ENCODE measurements around the gene SLC45A2.

Gene SLC45A2

GRCh38 chr5:33969572-33970452 is 14.7 kb downstream of the SLC45A2 start:
- no peaks in the 10 kb centered on the region for H3K27me3 ChIP-seq (ENCODE audit: insufficient read depth, low read depth)
- H3K9ac ChIP-seq, result no peak overlapping the region
- no peak overlapping the region for H3K4me2 ChIP-seq
- H3K36me3 ChIP-seq (ENCODE audit: insufficient read depth), result no peaks in the 10 kb centered on the region
- H4K20me1 ChIP-seq (ENCODE audit: insufficient read depth), result no peaks in the 10 kb centered on the region
- no peaks in the 10 kb centered on the region for H3K4me1 ChIP-seq (ENCODE audit: low read depth, poor library complexity, severe bottlenecking)
- H3K79me2 ChIP-seq (ENCODE audit: insufficient read depth, low read depth), result no peaks in the 10 kb centered on the region
- TF ChIP-seq CTCF (conservative IDR thresholded peaks at IDR 0.05; ENCODE audit: low read depth, low read length), result peak; percentile 60
- no peak overlapping the region for H2AFZ ChIP-seq (ENCODE audit: low read depth)
- H3K4me3 ChIP-seq (IDR thresholded peaks at IDR 0.05; ENCODE audit: insufficient read depth, low read depth, low read length), result no peak overlapping the region
- H3K27ac ChIP-seq, result no peak overlapping the region

GRCh38 chr5:33968211-33969005 is 16.1 kb downstream of the SLC45A2 start:
- no peaks in the 10 kb centered on the region for H4K20me1 ChIP-seq (ENCODE audit: insufficient read depth)
- no peaks in the 10 kb centered on the region for H3K36me3 ChIP-seq (ENCODE audit: insufficient read depth)
- H3K4me2 ChIP-seq, result no peak overlapping the region
- TF ChIP-seq CTCF (conservative IDR thresholded peaks at IDR 0.05; ENCODE audit: low read depth, low read length), result no peak
- H3K9ac ChIP-seq, result no peak overlapping the region
- no peak overlapping the region for H3K4me3 ChIP-seq (IDR thresholded peaks at IDR 0.05; ENCODE audit: insufficient read depth, low read depth, low read length)
- no peaks in the 10 kb centered on the region for H3K27me3 ChIP-seq (ENCODE audit: insufficient read depth, low read depth)
- no peak overlapping the region for H2AFZ ChIP-seq (ENCODE audit: low read depth)
- H3K79me2 ChIP-seq (ENCODE audit: insufficient read depth, low read depth), result no peaks in the 10 kb centered on the region
- H3K4me1 ChIP-seq (ENCODE audit: low read depth, poor library complexity, severe bottlenecking), result no peaks in the 10 kb centered on the region
- H3K27ac ChIP-seq, result no peak overlapping the region

GRCh38 chr5:33966805-33967204 is 17.7 kb downstream of the SLC45A2 start:
- Histone ChIP-seq H3K4me2 (no peak overlapping the region), H3K4me1 (ENCODE audit: low read depth, poor library complexity, severe bottlenecking) (no peaks in the 10 kb centered on the region), H3K27ac (no peak overlapping the region), H3K9ac (no peak overlapping the region), H3K27me3 (ENCODE audit: insufficient read depth, low read depth) (no peaks in the 10 kb centered on the region), H3K36me3 (ENCODE audit: insufficient read depth) (no peaks in the 10 kb centered on the region), H4K20me1 (ENCODE audit: insufficient read depth) (no peaks in the 10 kb centered on the region), H3K4me3 (IDR thresholded peaks at IDR 0.05; ENCODE audit: insufficient read depth, low read depth, low read length) (no peak overlapping the region), H3K79me2 (ENCODE audit: insufficient read depth, low read depth) (no peaks in the 10 kb centered on the region), H2AFZ (ENCODE audit: low read depth) (no peak overlapping the region)
- TF ChIP-seq CTCF (conservative IDR thresholded peaks at IDR 0.05; ENCODE audit: low read depth, low read length), result no peak

- H3K4me3 ChIP-seq (IDR thresholded peaks at IDR 0.05; ENCODE audit: insufficient read depth, low read depth, low read length), result no peak overlapping the region
- TF ChIP-seq CTCF (conservative IDR thresholded peaks at IDR 0.05; ENCODE audit: low read depth, low read length), result no peak
- no peaks in the 10 kb centered on the region for H3K79me2 ChIP-seq (ENCODE audit: insufficient read depth, low read depth)
- H3K27ac ChIP-seq, result no peak overlapping the region
- H3K36me3 ChIP-seq (ENCODE audit: insufficient read depth), result no peaks in the 10 kb centered on the region
- no peak overlapping the region for H3K4me2 ChIP-seq
- no peaks in the 10 kb centered on the region for H3K27me3 ChIP-seq (ENCODE audit: insufficient read depth, low read depth)
- H3K9ac ChIP-seq, result no peak overlapping the region
- no peaks in the 10 kb centered on the region for H3K4me1 ChIP-seq (ENCODE audit: low read depth, poor library complexity, severe bottlenecking)
- H4K20me1 ChIP-seq (ENCODE audit: insufficient read depth), result no peaks in the 10 kb centered on the region
- H2AFZ ChIP-seq (ENCODE audit: low read depth), result no peak overlapping the region
These were observed 20.3 kb downstream of the SLC45A2 start for GRCh38 chr5:33964132-33964700.

All from KMS-11 (cell line).